IMR-90 (cell line): ENCODE data around the gene PITPNM3. TPM values are rescaled to one million over a fixed set of nuclear protein-coding genes. Genes with fewer than 3 reads are reported as not detected.

Experiments used
- ATAC-seq: fragments of 200-7000 bp; cut with Tn5 transposase; 2 replicates; pipeline ENCODE4 v1.9.1; 2020; ENCODE audit warnings: low read depth, mild to moderate bottlenecking, moderate library complexity
- BruUV-seq: library from RNA; stranded (reverse); fragments of 400-500 nt; replicated peaks from 2 replicates; lab custom pipeline; 2021; lab: Mats Ljungman, UMichigan
- CTCF ChIA-PET: fragments of 300-600 bp; formaldehyde crosslinking; extraction: SDS; loops from one replicate; lab custom pipeline; 2021; ENCODE audit warnings: antibody characterized with exemption; lab: Yijun Ruan, JAX
- POLR2A ChIA-PET: fragments of 300-600 bp; sonication (Branson Sonifier 250); formaldehyde crosslinking; loops from one replicate; lab custom pipeline; 2022; ENCODE audit warnings: antibody characterized with exemption; ENCODE audit not compliant: unreplicated experiment; lab: Charles Lee
- DNase-seq: peaks from one replicate; pipeline ENCODE4 v3.0.0; 2013
- H2AFZ ChIP-seq: replicated peaks from 2 replicates; pipeline ENCODE3; 2013; ENCODE audit warnings: low read length, mild to moderate bottlenecking; ENCODE audit not compliant: poor library complexity
- H2AK5ac ChIP-seq: 2 replicates; pipeline ENCODE4 v1.6.1; 2013; ENCODE audit warnings: low read depth, low read length, inconsistent platforms
- H2AK9ac ChIP-seq: replicated peaks from 2 replicates; pipeline ENCODE3; 2013; ENCODE audit warnings: mild to moderate bottlenecking, low read depth, low read length, moderate library complexity; ENCODE audit not compliant: poor library complexity
- H2BK120ac ChIP-seq: 2 replicates; pipeline ENCODE4 v1.6.1; 2013; ENCODE audit warnings: low read depth, low read length, inconsistent platforms
- H2BK15ac ChIP-seq: 3 replicates; pipeline ENCODE4 v1.6.1; 2013; ENCODE audit warnings: low read depth, low read length, inconsistent platforms
- H2BK20ac ChIP-seq: 2 replicates; pipeline ENCODE4 v1.6.1; 2013; ENCODE audit warnings: low read depth, mild to moderate bottlenecking, inconsistent platforms, low read length, moderate library complexity
- H2BK5ac ChIP-seq: 2 replicates; pipeline ENCODE4 v1.6.1; 2013; ENCODE audit warnings: mild to moderate bottlenecking, low read depth, low read length, inconsistent platforms; ENCODE audit not compliant: poor library complexity, severe bottlenecking
- H3K14ac ChIP-seq: replicated peaks from 2 replicates; pipeline ENCODE4 v1.6.1; 2013; ENCODE audit warnings: low read depth, low read length, inconsistent platforms
- H3K18ac ChIP-seq: 2 replicates; pipeline ENCODE4 v1.6.1; 2013; ENCODE audit warnings: low read depth, low read length, control low read depth
- H3K23ac ChIP-seq: 2 replicates; pipeline ENCODE4 v1.6.1; 2013; ENCODE audit warnings: low read depth, low read length, inconsistent platforms
- H3K27ac ChIP-seq: 2 replicates; pipeline ENCODE4 v1.5.1; 2013; ENCODE audit warnings: mild to moderate bottlenecking, control low read depth, low read length; ENCODE audit not compliant: insufficient read depth
- H3K27me3 ChIP-seq: 2 replicates; pipeline ENCODE4 v1.6.1; 2013; ENCODE audit warnings: low read length; ENCODE audit not compliant: control insufficient read depth, insufficient read depth
- H3K36me3 ChIP-seq: 2 replicates; pipeline ENCODE4 v1.6.1; 2013; ENCODE audit warnings: low read length, mixed read lengths; ENCODE audit not compliant: control insufficient read depth, insufficient read depth
- H3K4ac ChIP-seq: 2 replicates; pipeline ENCODE4 v1.6.1; 2013; ENCODE audit warnings: low read depth, low read length, inconsistent platforms
- H3K4me1 ChIP-seq: 2 replicates; pipeline ENCODE4 v1.6.1; 2013; ENCODE audit warnings: low read length, mixed read lengths; ENCODE audit not compliant: control insufficient read depth, insufficient read depth
- H3K4me2 ChIP-seq: 2 replicates; pipeline ENCODE4 v1.6.1; 2013; ENCODE audit warnings: low read depth, mild to moderate bottlenecking, control low read depth, low read length, moderate library complexity
- H3K4me3 ChIP-seq: 2 replicates; pipeline ENCODE4 v1.5.1; 2013; ENCODE audit warnings: low read depth, mild to moderate bottlenecking, control low read depth, low read length, moderate library complexity; ENCODE audit not compliant: insufficient read depth
- H3K56ac ChIP-seq: 2 replicates; pipeline ENCODE4 v1.6.1; 2013; ENCODE audit warnings: low read length, inconsistent platforms; ENCODE audit not compliant: insufficient read depth; ENCODE audit errors: extremely low read depth
- H3K79me1 ChIP-seq, 2 experiments: 2 replicates each; pipeline ENCODE4 v1.6.1; 2013; ENCODE audit warnings: low read length in 2 of 2, inconsistent platforms in 1 of 2, low read depth in 1 of 2
- H3K9ac ChIP-seq: 2 replicates; pipeline ENCODE4 v1.6.1; 2013; ENCODE audit warnings: low read depth, low read length, control low read depth
- H3K9me1 ChIP-seq: 2 replicates; pipeline ENCODE4 v1.6.1; 2013; ENCODE audit warnings: low read length, inconsistent platforms; ENCODE audit not compliant: insufficient read depth
- H3K9me3 ChIP-seq: 2 replicates; pipeline ENCODE4 v1.6.1; 2013; ENCODE audit warnings: low read length; ENCODE audit not compliant: control insufficient read depth, insufficient read depth
- H4K20me1 ChIP-seq: 2 replicates; pipeline ENCODE4 v1.6.1; 2013; ENCODE audit warnings: low read length, inconsistent platforms; ENCODE audit not compliant: insufficient read depth
- H4K5ac ChIP-seq: 2 replicates; pipeline ENCODE4 v1.6.1; 2013; ENCODE audit warnings: mild to moderate bottlenecking, low read depth, low read length, control low read depth
- H4K8ac ChIP-seq, 2 experiments: 2 replicates each; pipeline ENCODE4 v1.6.1; 2013; ENCODE audit warnings: low read depth in 2 of 2, low read length in 2 of 2, control low read depth in 1 of 2, inconsistent platforms in 1 of 2
- H4K91ac ChIP-seq: 2 replicates; pipeline ENCODE4 v1.6.1; 2013; ENCODE audit warnings: low read depth, low read length, inconsistent platforms; ENCODE audit not compliant: insufficient read depth
- BHLHE40 ChIP-seq: fragments of 150-350 bp; IDR thresholded peaks from 2 replicates; pipeline ENCODE4 v1.6.1; 2016; ENCODE audit warnings: mild to moderate bottlenecking, low read depth, low read length
- CEBPB ChIP-seq: IDR thresholded peaks from 2 replicates; pipeline ENCODE4 v1.6.1; 2012; ENCODE audit warnings: low read depth, low read length, improper control_type of control experiment
- CHD1 ChIP-seq: IDR thresholded peaks from 2 replicates; pipeline ENCODE4 v1.6.1; 2012; ENCODE audit warnings: low read depth, low read length, improper control_type of control experiment
- FOS ChIP-seq: fragments of 150-350 bp; IDR thresholded peaks from 2 replicates; pipeline ENCODE4 v1.6.1; 2016; ENCODE audit warnings: low read depth, low read length
- MAFK ChIP-seq: IDR thresholded peaks from 2 replicates; pipeline ENCODE4 v1.6.1; 2012; ENCODE audit warnings: low read depth, low read length, improper control_type of control experiment
- MAZ ChIP-seq: IDR thresholded peaks from 2 replicates; pipeline ENCODE4 v1.6.1; 2012; ENCODE audit warnings: low read depth, mild to moderate bottlenecking, low read length, improper control_type of control experiment, moderate library complexity, borderline replicate concordance
- MXI1 ChIP-seq: IDR thresholded peaks from 2 replicates; pipeline ENCODE4 v1.6.1; 2012; ENCODE audit warnings: low read depth, mild to moderate bottlenecking, low read length, moderate library complexity, borderline replicate concordance
- NFE2L2 ChIP-seq: fragments of 150-350 bp; IDR thresholded peaks from 2 replicates; pipeline ENCODE4 v1.6.1; 2016; ENCODE audit warnings: low read depth, mild to moderate bottlenecking, low read length
- POLR2A ChIP-seq: IDR thresholded peaks from 2 replicates; pipeline ENCODE4 v1.6.1; 2012; ENCODE audit warnings: mild to moderate bottlenecking, low read depth, low read length
- RAD21 ChIP-seq: IDR thresholded peaks from 2 replicates; pipeline ENCODE4 v1.6.1; 2012; ENCODE audit warnings: low read length, improper control_type of control experiment
- RCOR1 ChIP-seq: IDR thresholded peaks from 2 replicates; pipeline ENCODE4 v1.6.1; 2012; ENCODE audit warnings: mild to moderate bottlenecking, low read length, improper control_type of control experiment; ENCODE audit not compliant: insufficient replicate concordance
- RFX5 ChIP-seq: IDR thresholded peaks from 2 replicates; pipeline ENCODE4 v1.8.0; 2012; ENCODE audit warnings: low read depth, mild to moderate bottlenecking, low read length, moderate library complexity
- SMC3 ChIP-seq: fragments of 150-350 bp; IDR thresholded peaks from 2 replicates; pipeline ENCODE4 v1.6.1; 2016; ENCODE audit warnings: low read depth, mild to moderate bottlenecking, antibody characterized with exemption, low read length, moderate library complexity
- WGBS, 2 experiments: methylation state at CpG; one replicate each; pipeline versions ENCODE4 v1.1.5 to v1.1.7; 2013; ENCODE audit warnings: missing lambda C conversion rate in 2 of 2; ENCODE audit not compliant: insufficient read length in 1 of 2; ENCODE audit errors: extremely low coverage in 2 of 2; 5-methylcytosine and 5-hydroxymethylcytosine counted together
- dilution Hi-C: fragments of 300-500 bp; cut with HindIII; formaldehyde crosslinking; loops from one replicate; pipeline ENCODE4 v1.14.3; 2018; ENCODE audit warnings: low sequenced_read_pairs; ENCODE audit not compliant: unreplicated experiment
- in situ Hi-C: fragments of 300-500 bp; cut with MboI; formaldehyde crosslinking; loops from 3 replicates; pipeline ENCODE4 v1.14.3; 2019; ENCODE audit warnings: low sequenced_read_pairs, inconsistent platforms, mixed read lengths
- intact Hi-C: fragments of 100-400 bp; cut with micrococcal nuclease; formaldehyde crosslinking; loops from 2 replicates; pipeline ENCODE4 v1.10.0; 2022
- polyA plus RNA-seq, 3 experiments: library from polyadenylated mRNA; depleted of rRNA; stranded (reverse); fragments of >200 nt; gene quantifications; 2 replicates each; pipeline ENCODE4 v1.2.3, GENCODE V29; 2012; ENCODE audit warnings: low replicate concordance in 1 of 3
- total RNA-seq: library from RNA; depleted of rRNA; stranded (reverse); fragments of >200 nt; gene quantifications from 2 replicates; pipeline ENCODE4 v1.2.3, GENCODE V29; 2012
- TF ChIP-seq, protein P1 (sequence below): fragments of 150-350 bp; IDR thresholded peaks from 2 replicates; pipeline ENCODE4 v1.6.1; 2016; ENCODE audit warnings: low read depth, mild to moderate bottlenecking, low read length, moderate library complexity, borderline replicate concordance
- TF ChIP-seq, protein P2 (sequence below): fragments of 150-350 bp; IDR thresholded peaks from 2 replicates; pipeline ENCODE4 v1.6.1; 2017; ENCODE audit warnings: mild to moderate bottlenecking, antibody characterized with exemption, low read length, low read depth
- TF ChIP-seq, protein P3 (sequence below): conservative IDR thresholded peaks from 2 replicates; pipeline ENCODE4 v1.5.1; 2012; ENCODE audit warnings: mild to moderate bottlenecking, low read depth, low read length, improper control_type of control experiment

Gene PITPNM3
- total and polyA plus RNA-seq, 2 of the 4 experiments (the other 2 are of a cell fraction), result 0.54 to 1.7 TPM

DNA sequence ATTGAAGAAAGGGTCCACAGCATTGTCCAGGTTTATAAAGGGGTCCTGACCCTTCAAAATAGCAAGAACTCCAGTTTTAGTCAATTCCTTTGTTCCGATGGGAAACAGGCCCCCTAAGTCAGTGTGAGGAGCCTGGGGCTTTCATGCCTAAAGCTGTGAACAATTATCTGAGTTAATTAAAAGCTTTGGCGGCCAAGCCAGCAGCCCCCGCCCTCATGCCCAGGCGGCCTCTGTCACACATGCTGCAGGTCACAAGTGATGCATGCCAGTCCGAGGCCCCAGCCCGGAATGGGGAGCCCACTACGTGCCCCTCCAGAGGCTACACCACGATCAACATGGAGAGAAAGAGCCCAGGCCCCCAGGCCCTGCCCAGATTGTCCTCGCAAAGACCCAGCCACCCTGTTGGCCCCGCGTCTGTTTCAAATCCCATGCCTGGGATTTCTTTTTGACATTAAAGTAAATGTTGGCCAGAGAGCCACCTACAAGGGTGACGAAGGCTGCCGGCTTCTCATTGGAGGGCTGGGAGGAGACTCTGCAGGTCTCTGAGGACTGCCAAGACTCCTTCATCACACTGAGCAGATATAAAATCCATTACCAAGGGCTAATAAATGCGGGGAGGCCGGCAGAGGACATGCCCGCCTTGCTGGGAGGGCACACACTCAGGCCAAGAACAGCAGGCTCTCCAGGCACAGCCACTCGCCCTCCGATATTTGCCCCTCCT is 14.5 kb upstream of the PITPNM3 start:
- intact Hi-C loops, result no loop called here
- H3K9ac ChIP-seq, result no peak overlapping the region
- no peaks in the 10 kb centered on the region for H4K20me1 ChIP-seq
- H4K91ac ChIP-seq, result no peak overlapping the region
- no peak overlapping the region for H3K14ac ChIP-seq
- POLR2A ChIA-PET, result no interaction called here
- ATAC-seq (no peak), DNase-seq (no peak)
- no peak overlapping the region for H3K27ac ChIP-seq
- no peak overlapping the region for H2BK120ac ChIP-seq
- no peak overlapping the region for H3K4ac ChIP-seq
- peaks cover 20% of the 10 kb centered on the region for H3K4me1 ChIP-seq
- in situ Hi-C loops, result no loop called here
- H2BK20ac ChIP-seq, result no peak overlapping the region
- H3K36me3 ChIP-seq, result no peaks in the 10 kb centered on the region
- no peak overlapping the region for H2BK5ac ChIP-seq
- no peak overlapping the region for H3K4me3 ChIP-seq
- peaks cover 10% of the 10 kb centered on the region; the same call in 1 of the 2 replicates for H3K9me1 ChIP-seq
- H3K23ac ChIP-seq, result no peak overlapping the region
- no peak overlapping the region for H4K5ac ChIP-seq
- no peak overlapping the region for H2AK5ac ChIP-seq
- no peak for TF ChIP-seq MAZ
- no peak for TF ChIP-seq RCOR1
- TF ChIP-seq BHLHE40, result no peak
- TF ChIP-seq, protein P1, sequence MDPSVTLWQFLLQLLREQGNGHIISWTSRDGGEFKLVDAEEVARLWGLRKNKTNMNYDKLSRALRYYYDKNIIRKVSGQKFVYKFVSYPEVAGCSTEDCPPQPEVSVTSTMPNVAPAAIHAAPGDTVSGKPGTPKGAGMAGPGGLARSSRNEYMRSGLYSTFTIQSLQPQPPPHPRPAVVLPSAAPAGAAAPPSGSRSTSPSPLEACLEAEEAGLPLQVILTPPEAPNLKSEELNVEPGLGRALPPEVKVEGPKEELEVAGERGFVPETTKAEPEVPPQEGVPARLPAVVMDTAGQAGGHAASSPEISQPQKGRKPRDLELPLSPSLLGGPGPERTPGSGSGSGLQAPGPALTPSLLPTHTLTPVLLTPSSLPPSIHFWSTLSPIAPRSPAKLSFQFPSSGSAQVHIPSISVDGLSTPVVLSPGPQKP, result no peak
- no peak for TF ChIP-seq RAD21
- no peak for TF ChIP-seq RFX5
- no peak for TF ChIP-seq FOS
- TF ChIP-seq, protein P2, sequence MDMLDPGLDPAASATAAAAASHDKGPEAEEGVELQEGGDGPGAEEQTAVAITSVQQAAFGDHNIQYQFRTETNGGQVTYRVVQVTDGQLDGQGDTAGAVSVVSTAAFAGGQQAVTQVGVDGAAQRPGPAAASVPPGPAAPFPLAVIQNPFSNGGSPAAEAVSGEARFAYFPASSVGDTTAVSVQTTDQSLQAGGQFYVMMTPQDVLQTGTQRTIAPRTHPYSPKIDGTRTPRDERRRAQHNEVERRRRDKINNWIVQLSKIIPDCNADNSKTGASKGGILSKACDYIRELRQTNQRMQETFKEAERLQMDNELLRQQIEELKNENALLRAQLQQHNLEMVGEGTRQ, result no peak
- no peak for TF ChIP-seq NFE2L2
- no peak for TF ChIP-seq POLR2A
- no peak for TF ChIP-seq SMC3
- no peak for TF ChIP-seq CHD1
- no peak for TF ChIP-seq CEBPB
- no peak for TF ChIP-seq MXI1
- TF ChIP-seq MAFK, result no peak
- TF ChIP-seq, protein P3, sequence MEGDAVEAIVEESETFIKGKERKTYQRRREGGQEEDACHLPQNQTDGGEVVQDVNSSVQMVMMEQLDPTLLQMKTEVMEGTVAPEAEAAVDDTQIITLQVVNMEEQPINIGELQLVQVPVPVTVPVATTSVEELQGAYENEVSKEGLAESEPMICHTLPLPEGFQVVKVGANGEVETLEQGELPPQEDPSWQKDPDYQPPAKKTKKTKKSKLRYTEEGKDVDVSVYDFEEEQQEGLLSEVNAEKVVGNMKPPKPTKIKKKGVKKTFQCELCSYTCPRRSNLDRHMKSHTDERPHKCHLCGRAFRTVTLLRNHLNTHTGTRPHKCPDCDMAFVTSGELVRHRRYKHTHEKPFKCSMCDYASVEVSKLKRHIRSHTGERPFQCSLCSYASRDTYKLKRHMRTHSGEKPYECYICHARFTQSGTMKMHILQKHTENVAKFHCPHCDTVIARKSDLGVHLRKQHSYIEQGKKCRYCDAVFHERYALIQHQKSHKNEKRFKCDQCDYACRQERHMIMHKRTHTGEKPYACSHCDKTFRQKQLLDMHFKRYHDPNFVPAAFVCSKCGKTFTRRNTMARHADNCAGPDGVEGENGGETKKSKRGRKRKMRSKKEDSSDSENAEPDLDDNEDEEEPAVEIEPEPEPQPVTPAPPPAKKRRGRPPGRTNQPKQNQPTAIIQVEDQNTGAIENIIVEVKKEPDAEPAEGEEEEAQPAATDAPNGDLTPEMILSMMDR, result no peak
- H3K56ac ChIP-seq, result no peak overlapping the region
- H3K4me2 ChIP-seq, result no peak overlapping the region
- no peaks in the 10 kb centered on the region for H3K9me3 ChIP-seq
- CTCF ChIA-PET, result no interaction called here
- H2AFZ ChIP-seq, result no peak overlapping the region
- H3K27me3 ChIP-seq, result no peaks in the 10 kb centered on the region
- 88% methylated on average over 9 of the region's 18 CpGs; no CpG with 5 or more reads in 1 of the 2 experiments for WGBS, 2 experiments
- H2AK9ac ChIP-seq, result no peak overlapping the region
- dilution Hi-C loops, result no loop called here
- no peak overlapping the region for H3K18ac ChIP-seq
- H4K8ac ChIP-seq, result no peak overlapping the region
- H2BK15ac ChIP-seq, result no peak overlapping the region
- H3K79me1 ChIP-seq, result peaks cover 0 to 4% of the 10 kb centered on the region in 2 experiments; a peak in 1 of 4 replicates
- BruUV-seq, result no TSS peak
